GM06990 (cell line): Measurements from ENCODE around the gene CEP250.

ENCODE experiments used
- DNase-seq: peaks from one replicate; pipeline ENCODE4 v3.0.0-alpha.2; 2011; ENCODE audit not compliant: insufficient read length; ENCODE audit errors: extremely low read depth
- H3K27me3 ChIP-seq: replicated peaks from 2 replicates; pipeline ENCODE4 v1.6.0; 2011; ENCODE audit warnings: low read length; ENCODE audit not compliant: control insufficient read depth, insufficient read depth
- H3K36me3 ChIP-seq: 2 replicates; pipeline ENCODE4 v1.5.1; 2011; ENCODE audit warnings: low read length; ENCODE audit not compliant: control insufficient read depth, insufficient read depth
- H3K4me3 ChIP-seq: replicated peaks from 2 replicates; pipeline ENCODE4 v1.5.1; 2011; ENCODE audit warnings: low read depth, mild to moderate bottlenecking, control low read depth, low read length
- CTCF ChIP-seq: IDR thresholded peaks from 2 replicates; pipeline ENCODE4 v1.5.1; 2011; ENCODE audit warnings: low read length, control low read depth, mild to moderate bottlenecking, inconsistent platforms; ENCODE audit not compliant: insufficient read depth, poor library complexity, severe bottlenecking

The CEP250 gene

GRCh38 chr20:35497780-35498189 is 42.4 kb downstream of the CEP250 start:
- TF ChIP-seq CTCF, result no peak
- peaks cover 40% of the 10 kb centered on the region for H3K36me3 ChIP-seq

GRCh38 chr20:35499271-35499670 is 43.9 kb downstream of the CEP250 start:
- no peak overlapping the region for H3K4me3 ChIP-seq
- DNase-seq, result no peak
- no peak for TF ChIP-seq CTCF
- no peaks in the 10 kb centered on the region for H3K27me3 ChIP-seq
- peaks cover 49% of the 10 kb centered on the region for H3K36me3 ChIP-seq

More at GRCh38 chr20:35497780-35498189, 42.4 kb downstream of the CEP250 start:
- DNase-seq, result no peak
- Histone ChIP-seq H3K4me3 (no peak overlapping the region), H3K27me3 (no peaks in the 10 kb centered on the region)

GRCh38 chr20:35502352-35502751 is 47.0 kb downstream of the CEP250 start:
- Histone ChIP-seq H3K36me3 (peaks cover 51% of the 10 kb centered on the region), H3K4me3 (no peak overlapping the region), H3K27me3 (no peaks in the 10 kb centered on the region)
- TF ChIP-seq CTCF, result no peak
- peak; percentile 40 for DNase-seq

- TF ChIP-seq CTCF, result no peak
- no peak for DNase-seq
- H3K36me3 ChIP-seq, result peaks cover 47% of the 10 kb centered on the region
These were observed 47.9 kb downstream of the CEP250 start for GRCh38 chr20:35503281-35503680.

GRCh38 chr20:35503841-35504561 is 48.6 kb downstream of the CEP250 start:
- Histone ChIP-seq H3K4me3 (no peak overlapping the region), H3K27me3 (no peaks in the 10 kb centered on the region), H3K36me3 (peaks cover 47% of the 10 kb centered on the region)
- TF ChIP-seq CTCF, result no peak
- no peak for DNase-seq

More at GRCh38 chr20:35503281-35503680, 47.9 kb downstream of the CEP250 start:
- H3K27me3 ChIP-seq, result no peaks in the 10 kb centered on the region
- no peak overlapping the region for H3K4me3 ChIP-seq
